Mesenchymal stem cell (in vitro differentiated cells and primary cell): ENCODE results near the gene DOCK3.

Source experiments
- DNase-seq: peaks from one replicate; pipeline ENCODE4 v3.0.0-alpha.2; 2013
- H2AFZ ChIP-seq: one replicate; pipeline ENCODE4 v1.6.1; 2013; ENCODE audit warnings: low read depth, mild to moderate bottlenecking, control low read depth, inconsistent platforms, low read length, moderate library complexity
- H2AK5ac ChIP-seq: 2 replicates; pipeline ENCODE4 v1.6.1; 2013; ENCODE audit warnings: low read length, moderate library complexity, mild to moderate bottlenecking, inconsistent platforms; ENCODE audit not compliant: severe bottlenecking
- H2BK120ac ChIP-seq: one replicate; pipeline ENCODE4 v1.6.1; 2013; ENCODE audit warnings: low read depth, mild to moderate bottlenecking, inconsistent platforms, low read length, moderate library complexity
- H2BK12ac ChIP-seq, 2 experiments: one replicate each; pipeline ENCODE4 v1.6.1; 2013; ENCODE audit warnings: inconsistent platforms in 2 of 2, low read length in 2 of 2, mild to moderate bottlenecking in 2 of 2, moderate library complexity in 2 of 2, control low read depth in 1 of 2
- H2BK15ac ChIP-seq: one replicate; pipeline ENCODE4 v1.6.1; 2013; ENCODE audit warnings: mild to moderate bottlenecking, low read depth, inconsistent platforms; ENCODE audit not compliant: poor library complexity, severe bottlenecking
- H2BK5ac ChIP-seq: 2 replicates; pipeline ENCODE4 v1.6.1; 2013; ENCODE audit warnings: low read depth, mild to moderate bottlenecking, low read length, control low read depth, inconsistent platforms; ENCODE audit not compliant: poor library complexity, severe bottlenecking
- H3K14ac ChIP-seq, 2 experiments: one replicate each; pipeline ENCODE4 v1.6.1; 2013; ENCODE audit warnings: inconsistent platforms in 2 of 2, low read length in 2 of 2, control low read depth in 1 of 2, mild to moderate bottlenecking in 1 of 2, moderate library complexity in 1 of 2
- H3K18ac ChIP-seq, 2 experiments: one replicate each; pipeline ENCODE4 v1.6.1; 2013; ENCODE audit warnings: inconsistent platforms in 2 of 2, low read length in 2 of 2, control low read depth in 1 of 2, low read depth in 1 of 2, mild to moderate bottlenecking in 1 of 2
- H3K23ac ChIP-seq, 2 experiments: one replicate each; pipeline ENCODE4 v1.6.1; 2013; ENCODE audit warnings: inconsistent platforms in 2 of 2, low read length in 2 of 2, mild to moderate bottlenecking in 2 of 2, moderate library complexity in 2 of 2, control low read depth in 1 of 2
- H3K27ac ChIP-seq: 2 replicates; pipeline ENCODE4 v1.5.1; 2013; ENCODE audit warnings: mild to moderate bottlenecking, moderate library complexity, low read length, control low read depth, inconsistent platforms; ENCODE audit not compliant: poor library complexity, severe bottlenecking
- H3K27me3 ChIP-seq, 2 experiments: 2 replicates each; pipeline versions ENCODE4 v1.6.1 to v1.7.0; 2013; ENCODE audit warnings: low read length in 2 of 2, mild to moderate bottlenecking in 2 of 2, moderate library complexity in 2 of 2, control low read depth in 1 of 2, inconsistent platforms in 1 of 2; ENCODE audit not compliant: control insufficient read depth in 1 of 2, insufficient read depth in 1 of 2
- H3K36me3 ChIP-seq, 2 experiments: 2 replicates each; pipeline versions ENCODE4 v1.6.1 to v1.7.0; 2013; ENCODE audit warnings: low read length in 2 of 2, control low read depth in 1 of 2, inconsistent platforms in 1 of 2, low read depth in 1 of 2, mild to moderate bottlenecking in 1 of 2; ENCODE audit not compliant: insufficient read depth in 2 of 2, control insufficient read depth in 1 of 2
- H3K4ac ChIP-seq, 2 experiments: one replicate each; pipeline ENCODE4 v1.6.1; 2013; ENCODE audit warnings: inconsistent platforms in 2 of 2, low read length in 2 of 2, mild to moderate bottlenecking in 2 of 2, moderate library complexity in 2 of 2, control low read depth in 1 of 2, low read depth in 1 of 2
- H3K4me1 ChIP-seq: 2 replicates; pipeline ENCODE4 v1.6.1; 2013; ENCODE audit warnings: low read depth, low read length, control low read depth; ENCODE audit not compliant: control insufficient read depth, insufficient read depth
- H3K4me2 ChIP-seq: 2 replicates; pipeline ENCODE4 v1.6.1; 2013; ENCODE audit warnings: low read length, mild to moderate bottlenecking, inconsistent platforms; ENCODE audit not compliant: poor library complexity, severe bottlenecking
- H3K4me3 ChIP-seq, 2 experiments: 2 replicates each; pipeline versions ENCODE4 v1.5.1 to v1.7.0; 2013; ENCODE audit warnings: low read length in 2 of 2, mild to moderate bottlenecking in 2 of 2, control low read depth in 1 of 2, low read depth in 1 of 2; ENCODE audit not compliant: insufficient read depth in 1 of 2
- H3K79me1 ChIP-seq: replicated peaks from 2 replicates; pipeline ENCODE4 v1.6.1; 2013; ENCODE audit warnings: mild to moderate bottlenecking, control low read depth, low read length, inconsistent platforms; ENCODE audit not compliant: poor library complexity, severe bottlenecking
- H3K9ac ChIP-seq: 2 replicates; pipeline ENCODE4 v1.7.0; 2013; ENCODE audit warnings: mild to moderate bottlenecking, low read length, moderate library complexity
- H3K9me3 ChIP-seq: 2 replicates; pipeline ENCODE4 v1.7.0; 2013; ENCODE audit warnings: mild to moderate bottlenecking, low read length; ENCODE audit not compliant: control insufficient read depth
- H4K8ac ChIP-seq: one replicate; pipeline ENCODE4 v1.6.1; 2013; ENCODE audit warnings: inconsistent platforms, mild to moderate bottlenecking, low read length, moderate library complexity
- H4K91ac ChIP-seq: one replicate; pipeline ENCODE4 v1.6.1; 2013; ENCODE audit warnings: mild to moderate bottlenecking, low read length, inconsistent platforms
- WGBS: methylation state at CpG from one replicate; pipeline ENCODE4 v1.1.7; 2013; ENCODE audit warnings: mixed read lengths; 5-methylcytosine and 5-hydroxymethylcytosine counted together

DOCK3 gene

GRCh38 chr3:51137715-51138114 lies 463.0 kb downstream of the DOCK3 start:
- Histone ChIP-seq H2AFZ (no peak overlapping the region), H3K4me2 (no peak overlapping the region), H3K4me1 (no peaks in the 10 kb centered on the region), H2BK5ac (no peak overlapping the region), H3K79me1 (no peaks in the 10 kb centered on the region), H4K91ac (no peak overlapping the region), H2BK12ac (no peak overlapping the region), H3K14ac (no peak overlapping the region), H2AK5ac (no peak overlapping the region), H2BK120ac (no peak overlapping the region), H2BK15ac (no peak overlapping the region), H3K9ac (no peak overlapping the region), H4K8ac (no peak overlapping the region), H3K27ac (no peak overlapping the region), H3K27me3 (no peaks in the 10 kb centered on the region), H3K18ac (no peak overlapping the region), H3K9me3 (peaks cover 3% of the 10 kb centered on the region), H3K4ac (no peak overlapping the region), H3K36me3 (no peaks in the 10 kb centered on the region), H3K23ac (no peak overlapping the region), H3K4me3 (no peak overlapping the region)
- WGBS, result 67% methylated on average over 1 of the region's 1 CpG
- DNase-seq, result no peak

GRCh38 chr3:51139616-51140015 lies 464.9 kb downstream of the DOCK3 start:
- no peak for DNase-seq
- H3K18ac ChIP-seq, result no peak overlapping the region
- H3K4ac ChIP-seq, result no peak overlapping the region
- no peak overlapping the region for H2AFZ ChIP-seq
- no peak overlapping the region for H2AK5ac ChIP-seq
- no peak overlapping the region for H2BK15ac ChIP-seq
- no peak overlapping the region for H3K14ac ChIP-seq
- H3K36me3 ChIP-seq, result no peaks in the 10 kb centered on the region
- no peak overlapping the region for H3K4me2 ChIP-seq
- no peak overlapping the region for H4K8ac ChIP-seq
- H2BK12ac ChIP-seq, result no peak overlapping the region
- no peak overlapping the region for H2BK120ac ChIP-seq
- no peak overlapping the region for H3K27ac ChIP-seq
- no peaks in the 10 kb centered on the region for H3K4me1 ChIP-seq
- no peak overlapping the region for H3K9ac ChIP-seq
- H4K91ac ChIP-seq, result no peak overlapping the region
- H3K79me1 ChIP-seq, result no peaks in the 10 kb centered on the region
- H3K9me3 ChIP-seq, result no peaks in the 10 kb centered on the region
- WGBS, result no CpG with 5 or more reads among the region's 1 CpG
- no peaks in the 10 kb centered on the region for H3K27me3 ChIP-seq
- H2BK5ac ChIP-seq, result no peak overlapping the region
- no peak overlapping the region for H3K4me3 ChIP-seq
- H3K23ac ChIP-seq, result no peak overlapping the region

- Histone ChIP-seq H3K4me3 (no peak overlapping the region), H4K91ac (no peak overlapping the region), H3K36me3 (no peaks in the 10 kb centered on the region), H3K9me3 (no peaks in the 10 kb centered on the region), H3K4me2 (no peak overlapping the region), H2BK120ac (no peak overlapping the region), H2AK5ac (no peak overlapping the region), H2BK15ac (no peak overlapping the region), H3K18ac (no peak overlapping the region), H3K4ac (no peak overlapping the region), H4K8ac (no peak overlapping the region), H3K27me3 (no peaks in the 10 kb centered on the region), H3K14ac (no peak overlapping the region), H2AFZ (no peak overlapping the region), H3K23ac (no peak overlapping the region), H2BK12ac (no peak overlapping the region), H3K4me1 (no peaks in the 10 kb centered on the region), H3K9ac (no peak overlapping the region), H3K27ac (no peak overlapping the region), H3K79me1 (no peaks in the 10 kb centered on the region), H2BK5ac (no peak overlapping the region)
- no peak for DNase-seq
- WGBS, result 28% methylated on average over 2 of the region's 2 CpGs
Observed at GRCh38 chr3:51141573-51141972, 466.8 kb downstream of the DOCK3 start.

- Histone ChIP-seq H2BK5ac (no peak overlapping the region), H3K4me2 (no peak overlapping the region), H2BK12ac (no peak overlapping the region), H2AFZ (no peak overlapping the region), H3K4me3 (no peak overlapping the region), H3K14ac (no peak overlapping the region), H3K4ac (no peak overlapping the region), H4K91ac (no peak overlapping the region), H3K23ac (no peak overlapping the region), H2BK120ac (no peak overlapping the region), H2BK15ac (no peak overlapping the region), H3K9me3 (peaks cover 3% of the 10 kb centered on the region), H3K36me3 (no peaks in the 10 kb centered on the region), H3K9ac (no peak overlapping the region), H3K4me1 (no peaks in the 10 kb centered on the region), H3K79me1 (no peaks in the 10 kb centered on the region), H3K27me3 (no peaks in the 10 kb centered on the region), H3K18ac (no peak overlapping the region), H2AK5ac (no peak overlapping the region), H3K27ac (no peak overlapping the region), H4K8ac (no peak overlapping the region)
- no peak for DNase-seq
- WGBS, result 84% methylated on average over 7 of the region's 8 CpGs
Observed at GRCh38 chr3:51145811-51146585, 471.3 kb downstream of the DOCK3 start.
